Mesendoderm (in vitro differentiated cells): ENCODE results near the gene RPN2.

Experiments used
- DNase-seq: peaks from one replicate; pipeline ENCODE4 v3.0.0; 2013
- H2AK5ac ChIP-seq: 2 replicates; pipeline ENCODE4 v1.6.1; 2013; ENCODE audit warnings: low read length, inconsistent platforms
- H2BK120ac ChIP-seq: 2 replicates; pipeline ENCODE4 v1.6.1; 2013; ENCODE audit warnings: low read depth, mild to moderate bottlenecking, low read length, moderate library complexity, mixed read lengths
- H2BK15ac ChIP-seq: replicated peaks from 2 replicates; pipeline ENCODE4 v1.6.1; 2013; ENCODE audit warnings: low read depth, mild to moderate bottlenecking, moderate library complexity
- H2BK5ac ChIP-seq: 2 replicates; pipeline ENCODE4 v1.6.1; 2013; ENCODE audit warnings: low read length, inconsistent platforms
- H3K18ac ChIP-seq: 2 replicates; pipeline ENCODE4 v1.6.1; 2013; ENCODE audit warnings: mild to moderate bottlenecking, low read length, mixed read lengths
- H3K23ac ChIP-seq: one replicate; pipeline ENCODE4 v1.6.1; 2013; ENCODE audit warnings: low read length
- H3K27ac ChIP-seq: 2 replicates; pipeline ENCODE4 v1.5.1; 2013; ENCODE audit warnings: low read depth, mild to moderate bottlenecking, inconsistent platforms, low read length, moderate library complexity
- H3K27me3 ChIP-seq: 2 replicates; pipeline ENCODE4 v1.6.1; 2013; ENCODE audit warnings: low read length, control low read depth, mild to moderate bottlenecking, inconsistent platforms; ENCODE audit not compliant: insufficient read depth, poor library complexity
- H3K36me3 ChIP-seq: 2 replicates; pipeline ENCODE4 v1.6.1; 2013; ENCODE audit warnings: low read length, inconsistent platforms; ENCODE audit not compliant: control insufficient read depth, insufficient read depth
- H3K4ac ChIP-seq: one replicate; pipeline ENCODE4 v1.6.1; 2013; ENCODE audit warnings: low read depth, mild to moderate bottlenecking, low read length, moderate library complexity
- H3K4me1 ChIP-seq: 2 replicates; pipeline ENCODE4 v1.6.1; 2013; ENCODE audit warnings: low read depth, low read length, inconsistent platforms; ENCODE audit not compliant: control insufficient read depth
- H3K4me2 ChIP-seq: 2 replicates; pipeline ENCODE4 v1.6.1; 2013; ENCODE audit warnings: low read length
- H3K4me3 ChIP-seq: 2 replicates; pipeline ENCODE4 v1.5.1; 2013; ENCODE audit warnings: mild to moderate bottlenecking, low read length
- H3K56ac ChIP-seq: one replicate; pipeline ENCODE4 v1.6.1; 2013; ENCODE audit warnings: low read length
- H3K79me1 ChIP-seq: 2 replicates; pipeline ENCODE4 v1.6.1; 2013; ENCODE audit warnings: low read length, inconsistent platforms
- H3K79me2 ChIP-seq: 2 replicates; pipeline ENCODE4 v1.6.1; 2013; ENCODE audit warnings: mild to moderate bottlenecking, low read length; ENCODE audit not compliant: control insufficient read depth, insufficient read depth
- H3K9ac ChIP-seq: 2 replicates; pipeline ENCODE4 v1.6.1; 2013; ENCODE audit warnings: low read length, inconsistent platforms
- H4K5ac ChIP-seq: one replicate; pipeline ENCODE4 v1.6.1; 2013; ENCODE audit warnings: low read length
- H4K8ac ChIP-seq: one replicate; pipeline ENCODE4 v1.6.1; 2013; ENCODE audit warnings: low read depth, mild to moderate bottlenecking, control low read depth, low read length, moderate library complexity
- WGBS: extraction: QIAGEN DNeasy Blood & Tissue Kit; methylation state at CpG from one replicate; pipeline ENCODE4 v1.1.7; 2013; ENCODE audit warnings: low lambda C conversion rate, missing lambda C conversion rate; ENCODE audit not compliant: insufficient coverage; ENCODE audit errors: extremely low coverage; 5-methylcytosine and 5-hydroxymethylcytosine counted together

The RPN2 gene

DNA sequence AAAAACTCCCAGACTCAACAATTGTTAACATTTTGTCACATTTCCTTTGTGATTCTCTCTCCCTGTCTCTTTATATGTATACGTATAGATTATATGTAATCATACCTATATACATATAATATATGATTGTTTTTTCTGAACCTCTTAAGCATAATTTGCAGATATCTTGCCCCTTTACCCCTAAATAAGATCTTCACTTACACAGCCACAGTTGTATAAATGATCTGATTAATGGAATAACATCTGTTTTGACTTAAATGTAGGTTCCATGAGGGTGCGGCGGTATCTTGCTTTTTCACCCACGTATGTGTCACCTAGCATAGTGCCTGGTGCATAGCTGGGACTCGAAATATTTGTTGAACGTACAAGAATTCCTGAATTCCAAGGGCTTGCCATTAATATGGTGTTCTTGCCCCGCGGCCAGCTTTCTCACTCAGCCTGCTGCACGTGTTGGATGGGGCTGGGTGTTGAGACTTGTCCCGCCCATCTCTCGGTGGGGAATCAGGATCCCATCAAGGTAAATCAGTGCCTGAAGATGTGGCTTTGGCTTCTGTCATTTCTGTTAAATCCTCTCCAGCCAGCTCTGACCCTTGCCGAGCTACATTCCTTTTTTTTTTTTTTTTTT lies 99.9 kb downstream of the RPN2 start:
- H3K27me3 ChIP-seq: no peaks in the 10 kb centered on the region
- H3K4me3 ChIP-seq: no peak overlapping the region
- no peak overlapping the region for H2BK5ac ChIP-seq
- H3K79me2 ChIP-seq: no peaks in the 10 kb centered on the region
- H4K5ac ChIP-seq: no peak overlapping the region
- no peaks in the 10 kb centered on the region for H3K4me1 ChIP-seq
- H2BK120ac ChIP-seq: no peak overlapping the region
- no peak overlapping the region for H4K8ac ChIP-seq
- no CpG with 5 or more reads among the region's 12 CpGs for WGBS
- no peak overlapping the region for H3K23ac ChIP-seq
- no peak overlapping the region for H3K4me2 ChIP-seq
- H2BK15ac ChIP-seq: no peak overlapping the region
- no peak overlapping the region for H2AK5ac ChIP-seq
- DNase-seq: peak; percentile 28
- no peaks in the 10 kb centered on the region for H3K79me1 ChIP-seq
- no peak overlapping the region for H3K4ac ChIP-seq
- no peak overlapping the region for H3K56ac ChIP-seq
- no peak overlapping the region for H3K18ac ChIP-seq
- H3K36me3 ChIP-seq: no peaks in the 10 kb centered on the region
- no peak overlapping the region for H3K27ac ChIP-seq
- no peak overlapping the region for H3K9ac ChIP-seq

DNA sequence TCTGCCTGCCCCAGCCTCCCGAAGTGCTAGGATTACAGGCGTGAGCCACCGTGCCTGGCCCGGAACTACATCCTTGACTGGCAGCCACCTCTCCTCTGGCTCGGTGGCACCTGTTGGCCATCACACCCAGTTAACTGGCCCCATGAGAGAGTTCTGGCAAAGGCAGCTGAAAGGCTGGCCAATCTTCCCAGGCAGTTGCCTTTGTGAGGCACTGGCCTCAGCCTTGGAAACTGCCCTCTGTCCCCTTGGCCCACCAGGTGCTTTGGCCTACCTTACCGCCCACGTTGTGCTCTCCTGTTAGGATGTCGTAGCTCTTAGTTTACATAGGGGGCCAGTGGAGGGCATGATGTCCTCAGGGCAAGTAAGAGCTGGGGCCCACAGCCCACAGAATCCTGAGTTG lies 100.7 kb downstream of the RPN2 start:
- H3K36me3 ChIP-seq: no peaks in the 10 kb centered on the region
- no peak overlapping the region for H3K18ac ChIP-seq
- no peak overlapping the region for H3K27ac ChIP-seq
- H2AK5ac ChIP-seq: no peak overlapping the region
- no peak overlapping the region for H3K9ac ChIP-seq
- H2BK15ac ChIP-seq: no peak overlapping the region
- no peak overlapping the region for H4K5ac ChIP-seq
- H3K79me1 ChIP-seq: no peaks in the 10 kb centered on the region
- no peaks in the 10 kb centered on the region for H3K27me3 ChIP-seq
- no peak overlapping the region for H2BK120ac ChIP-seq
- H3K4me1 ChIP-seq: no peaks in the 10 kb centered on the region
- no peak overlapping the region for H3K4ac ChIP-seq
- WGBS: no CpG with 5 or more reads among the region's 8 CpGs
- no peaks in the 10 kb centered on the region for H3K79me2 ChIP-seq
- no peak overlapping the region for H3K4me3 ChIP-seq
- no peak overlapping the region for H3K4me2 ChIP-seq
- no peak for DNase-seq
- H4K8ac ChIP-seq: no peak overlapping the region
- no peak overlapping the region for H3K56ac ChIP-seq
- no peak overlapping the region for H2BK5ac ChIP-seq
- no peak overlapping the region for H3K23ac ChIP-seq

DNA sequence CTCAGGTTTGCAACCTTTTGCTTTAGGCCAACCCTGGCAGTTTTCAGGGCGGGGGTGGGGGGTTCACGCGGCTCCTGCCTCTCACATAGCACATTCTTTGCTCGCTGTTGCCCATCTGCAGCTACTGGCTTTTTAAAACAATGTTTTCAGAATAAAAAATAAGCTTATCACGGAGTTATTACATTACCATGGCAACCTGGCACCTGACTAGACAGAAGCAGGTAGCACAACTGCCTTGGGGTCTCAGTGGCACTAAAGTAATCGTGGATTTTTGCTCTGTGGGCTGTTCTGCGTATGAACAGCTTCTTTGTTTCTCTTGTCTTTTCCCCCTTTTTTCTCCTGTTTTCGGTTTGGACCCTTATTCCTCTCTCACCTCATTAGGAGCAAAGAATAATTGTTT lies 101.3 kb downstream of the RPN2 start:
- H3K9ac ChIP-seq: no peak overlapping the region
- no peaks in the 10 kb centered on the region for H3K36me3 ChIP-seq
- H3K4me3 ChIP-seq: no peak overlapping the region
- H3K4me1 ChIP-seq: no peaks in the 10 kb centered on the region
- H3K4ac ChIP-seq: no peak overlapping the region
- no peak overlapping the region for H4K8ac ChIP-seq
- no CpG with 5 or more reads among the region's 8 CpGs for WGBS
- H2BK120ac ChIP-seq: no peak overlapping the region
- H3K27ac ChIP-seq: no peak overlapping the region
- H3K79me2 ChIP-seq: no peaks in the 10 kb centered on the region
- H2BK5ac ChIP-seq: no peak overlapping the region
- DNase-seq: no peak
- no peak overlapping the region for H4K5ac ChIP-seq
- no peak overlapping the region for H3K18ac ChIP-seq
- H3K23ac ChIP-seq: no peak overlapping the region
- H3K27me3 ChIP-seq: no peaks in the 10 kb centered on the region
- no peak overlapping the region for H2AK5ac ChIP-seq
- H3K4me2 ChIP-seq: no peak overlapping the region
- H3K79me1 ChIP-seq: no peaks in the 10 kb centered on the region
- no peak overlapping the region for H2BK15ac ChIP-seq
- H3K56ac ChIP-seq: no peak overlapping the region

DNA sequence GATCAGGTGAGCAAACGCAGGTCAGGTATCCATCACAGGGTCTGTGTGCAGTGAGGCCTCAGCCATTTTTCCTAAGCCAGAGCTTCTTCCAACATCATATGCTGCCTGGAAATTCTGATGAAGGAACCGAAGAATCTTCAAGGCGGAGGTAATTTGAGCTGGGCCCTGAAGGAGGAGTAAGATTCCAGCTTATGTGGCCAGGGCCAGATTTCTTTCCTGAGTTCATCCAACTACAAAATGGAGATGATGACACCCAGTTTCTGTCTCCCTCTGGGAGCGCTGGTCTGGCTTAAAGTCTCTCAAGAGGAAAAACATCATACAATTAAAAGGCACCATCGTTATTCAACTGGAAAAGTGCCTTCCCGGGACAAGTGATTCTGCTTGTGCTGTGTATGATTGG lies 103.4 kb downstream of the RPN2 start:
- no peaks in the 10 kb centered on the region for H3K4me1 ChIP-seq
- H3K9ac ChIP-seq: peak overlapping the region; percentile 27
- H4K5ac ChIP-seq: peak overlapping the region; percentile 89
- H3K4me2 ChIP-seq: no peak overlapping the region
- H3K4ac ChIP-seq: no peak overlapping the region
- peak; percentile 77 for DNase-seq
- H3K79me2 ChIP-seq: no peaks in the 10 kb centered on the region
- H3K27me3 ChIP-seq: no peaks in the 10 kb centered on the region
- H3K79me1 ChIP-seq: no peaks in the 10 kb centered on the region
- H3K27ac ChIP-seq: no peak overlapping the region
- H3K18ac ChIP-seq: no peak overlapping the region
- peak overlapping the region; percentile 23 for H2AK5ac ChIP-seq
- H3K23ac ChIP-seq: no peak overlapping the region
- H3K4me3 ChIP-seq: no peak overlapping the region
- no peak overlapping the region for H2BK120ac ChIP-seq
- H4K8ac ChIP-seq: no peak overlapping the region
- no peak overlapping the region for H2BK5ac ChIP-seq
- peak overlapping the region; percentile 76 for H3K56ac ChIP-seq
- H2BK15ac ChIP-seq: no peak overlapping the region
- no peaks in the 10 kb centered on the region for H3K36me3 ChIP-seq
- WGBS: no CpG with 5 or more reads among the region's 6 CpGs

DNA sequence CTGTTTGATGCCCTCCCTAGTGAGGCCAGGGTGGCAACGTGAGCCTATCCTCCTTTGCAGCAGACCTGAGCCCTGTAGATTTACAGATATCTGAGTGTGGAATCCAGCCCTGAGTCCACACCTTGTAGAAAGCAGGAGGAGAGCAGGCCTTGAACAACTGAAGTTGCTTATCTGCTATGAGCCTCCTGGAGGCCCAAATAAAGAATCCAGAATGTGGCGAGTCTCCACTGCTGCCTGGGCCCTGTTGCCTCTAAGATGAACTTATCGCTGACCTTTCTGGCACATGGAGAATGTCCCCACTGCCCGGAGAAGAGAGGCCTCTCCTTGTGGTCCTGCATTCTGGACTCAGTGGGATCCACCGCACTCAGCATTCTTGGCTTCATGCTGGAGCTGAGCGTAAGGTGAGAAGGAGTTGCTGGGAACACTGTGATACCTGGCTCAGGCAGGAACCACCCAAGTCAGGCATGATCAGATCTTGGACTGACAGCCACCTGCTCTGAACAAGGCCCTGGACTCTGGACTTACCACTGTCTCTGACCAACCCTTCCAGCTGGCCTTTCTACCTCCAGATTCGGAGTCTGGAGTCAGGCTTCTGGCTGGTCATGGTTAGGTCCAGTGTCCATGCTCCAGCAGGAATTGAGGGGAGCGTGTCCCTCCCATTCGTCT lies 104.5 kb downstream of the RPN2 start:
- WGBS: no CpG with 5 or more reads among the region's 9 CpGs
- Histone ChIP-seq H2BK5ac (no peak overlapping the region), H4K5ac (no peak overlapping the region), H2BK15ac (peak overlapping the region; percentile 2), H3K4me1 (no peaks in the 10 kb centered on the region), H3K23ac (no peak overlapping the region), H3K36me3 (no peaks in the 10 kb centered on the region), H2BK120ac (no peak overlapping the region), H3K4me3 (no peak overlapping the region), H3K27me3 (no peaks in the 10 kb centered on the region), H3K79me2 (no peaks in the 10 kb centered on the region), H2AK5ac (peak overlapping the region; percentile 29), H3K56ac (peak overlapping the region; percentile 40), H3K18ac (no peak overlapping the region), H3K9ac (no peak overlapping the region), H3K4ac (peak overlapping the region; percentile 22), H4K8ac (no peak overlapping the region), H3K27ac (no peak overlapping the region), H3K79me1 (no peaks in the 10 kb centered on the region), H3K4me2 (no peak overlapping the region)
- no peak for DNase-seq
